SK-N-SH (cell line): ENCODE results near the gene UBE3B. TPM values are rescaled to one million over a fixed set of nuclear protein-coding genes. Genes with fewer than 3 reads are reported as not detected.

ENCODE experiments used
- CTCF ChIA-PET: fragments of 300-600, 350-600 bp; formaldehyde crosslinking; extraction: SDS; loops from one replicate; lab custom pipeline; 2021; lab: Yijun Ruan, JAX
- POLR2A ChIA-PET: fragments of 350-600 bp; sonication (Branson Sonifier 250); formaldehyde crosslinking; extraction: SDS; loops from one replicate; lab custom pipeline; 2020; ENCODE audit warnings: antibody characterized with exemption, inconsistent platforms; lab: Yijun Ruan, JAX
- DNase-seq: peaks from one replicate; pipeline ENCODE4 v3.0.0; 2012
- H2AFZ ChIP-seq: fragments of 200-600 bp; sonication (generic); 2 replicates; pipeline ENCODE4 v1.8.1; 2016; ENCODE audit warnings: antibody characterized with exemption, mild to moderate bottlenecking, low read depth
- H3F3A ChIP-seq: fragments of 200-600 bp; sonication (generic); replicated peaks from 2 replicates; pipeline ENCODE3; 2016; ENCODE audit warnings: antibody characterized with exemption, mild to moderate bottlenecking; ENCODE audit not compliant: insufficient read depth
- H3K27ac ChIP-seq, 2 experiments: fragments of 200-500 bp in 1 of 2; fragments of 200-600 bp in 1 of 2; sonication (Bioruptor generic) in 1 of 2; sonication (generic), shearing (Covaris generic) in 1 of 2; 2 replicates each; pipeline versions ENCODE4 v1.5.1 to v1.6.1; 2014 to 2016; ENCODE audit warnings: low read depth in 2 of 2, inconsistent platforms in 1 of 2, low read length in 1 of 2, mild to moderate bottlenecking in 1 of 2, mixed read lengths in 1 of 2
- H3K27me3 ChIP-seq: fragments of 200-600 bp; sonication (generic), shearing (Covaris generic); 2 replicates; pipeline ENCODE4 v1.6.1; 2016; ENCODE audit warnings: mixed run types; ENCODE audit not compliant: insufficient read depth
- H3K36me3 ChIP-seq, 2 experiments: fragments of 200-500 bp in 1 of 2; fragments of 200-600 bp in 1 of 2; sonication (Bioruptor generic) in 1 of 2; sonication (generic) in 1 of 2; replicated peaks in 1 of 2; 2 replicates each; pipeline versions ENCODE3 to v1.5.1; 2014 to 2016; ENCODE audit warnings: low read length in 1 of 2, mild to moderate bottlenecking in 1 of 2; ENCODE audit not compliant: insufficient read depth in 2 of 2, control insufficient read depth in 1 of 2
- H3K4me1 ChIP-seq, 2 experiments: fragments of 200-500 bp in 1 of 2; fragments of 200-600 bp in 1 of 2; sonication (Bioruptor generic) in 1 of 2; sonication (generic), shearing (Covaris generic) in 1 of 2; 2 replicates each; pipeline versions ENCODE4 v1.5.1 to v1.6.1; 2014 to 2016; ENCODE audit warnings: low read depth in 1 of 2, low read length in 1 of 2, mixed run types in 1 of 2; ENCODE audit not compliant: insufficient read depth in 2 of 2, control insufficient read depth in 1 of 2
- H3K4me2 ChIP-seq: fragments of 200-600 bp; sonication (generic), shearing (Covaris generic); 2 replicates; pipeline ENCODE4 v1.6.1; 2017; ENCODE audit warnings: mixed run types
- H3K4me3 ChIP-seq, 2 experiments: fragments of 200-500 bp in 1 of 2; fragments of 200-600 bp in 1 of 2; sonication (Bioruptor generic) in 1 of 2; sonication (generic), shearing (Covaris generic) in 1 of 2; 2 replicates each; pipeline versions ENCODE4 v1.5.1 to v1.8.1; 2014 to 2016; ENCODE audit warnings: low read depth in 2 of 2, inconsistent platforms in 1 of 2, low read length in 1 of 2, mild to moderate bottlenecking in 1 of 2, mixed read lengths in 1 of 2, moderate library complexity in 1 of 2
- H3K79me2 ChIP-seq: fragments of 200-600 bp; sonication (generic); 2 replicates; pipeline ENCODE4 v1.8.1; 2017; ENCODE audit warnings: mild to moderate bottlenecking; ENCODE audit not compliant: insufficient read depth
- H3K9ac ChIP-seq: fragments of 200-600 bp; sonication (generic); 2 replicates; pipeline ENCODE4 v1.6.1; 2017; ENCODE audit warnings: mixed run types
- H3K9me2 ChIP-seq: fragments of 200-600 bp; sonication (generic); 2 replicates; pipeline ENCODE4 v1.6.1; 2017; ENCODE audit warnings: mixed run types
- H3K9me3 ChIP-seq: fragments of 200-600 bp; sonication (generic); 2 replicates; pipeline ENCODE4 v1.6.1; 2017; ENCODE audit warnings: mixed run types, mild to moderate bottlenecking, moderate library complexity
- H4K20me1 ChIP-seq: fragments of 200-600 bp; sonication (generic); 2 replicates; pipeline ENCODE4 v1.6.1; 2017; ENCODE audit warnings: mild to moderate bottlenecking, mixed run types; ENCODE audit not compliant: insufficient read depth
- EP300 ChIP-seq, 2 experiments: IDR thresholded peaks; 2 replicates each; pipeline versions ENCODE4 v1.4.0 to v1.6.1; 2012; ENCODE audit warnings: borderline replicate concordance in 1 of 2, low read depth in 1 of 2, low read length in 1 of 2
- FOXJ3 ChIP-seq: sonication (generic); formaldehyde crosslinking; IDR thresholded peaks from 2 replicates; pipeline ENCODE4 v1.5.1; 2020; ENCODE audit warnings: mild to moderate bottlenecking, missing genetic modification reagents
- FOXM1 ChIP-seq: IDR thresholded peaks from 2 replicates; pipeline ENCODE4 v1.4.0; 2012; ENCODE audit warnings: low read depth, mild to moderate bottlenecking
- GABPA ChIP-seq: IDR thresholded peaks from 2 replicates; pipeline ENCODE4 v1.4.0; 2012; ENCODE audit warnings: low read depth, mild to moderate bottlenecking
- JUND ChIP-seq: IDR thresholded peaks from 2 replicates; pipeline ENCODE4 v1.4.0; 2012
- MEF2A ChIP-seq: IDR thresholded peaks from 2 replicates; pipeline ENCODE4 v1.4.0; 2012; ENCODE audit warnings: low read depth, borderline replicate concordance
- MXI1 ChIP-seq: IDR thresholded peaks from 2 replicates; pipeline ENCODE4 v1.6.1; 2012; ENCODE audit warnings: mild to moderate bottlenecking, low read depth, low read length, improper control_type of control experiment
- NFIC ChIP-seq: IDR thresholded peaks from 2 replicates; pipeline ENCODE4 v1.4.0; 2012; ENCODE audit warnings: borderline replicate concordance
- RAD21 ChIP-seq: IDR thresholded peaks from 2 replicates; pipeline ENCODE4 v1.6.1; 2012; ENCODE audit warnings: mild to moderate bottlenecking, low read length
- RCOR1 ChIP-seq: fragments of 150-350 bp; IDR thresholded peaks from 2 replicates; pipeline ENCODE4 v1.6.1; 2017; ENCODE audit warnings: antibody characterized with exemption, low read length
- RFX5 ChIP-seq: IDR thresholded peaks from 2 replicates; pipeline ENCODE4 v1.6.1; 2012; ENCODE audit warnings: mild to moderate bottlenecking, improper control_type of control experiment, low read length
- RXRA ChIP-seq: IDR thresholded peaks from 2 replicates; pipeline ENCODE4 v1.4.0; 2012; ENCODE audit warnings: low read depth, mild to moderate bottlenecking, borderline replicate concordance
- SMC3 ChIP-seq: IDR thresholded peaks from 2 replicates; pipeline ENCODE4 v1.6.1; 2012; ENCODE audit warnings: low read depth, low read length, improper control_type of control experiment
- YY1 ChIP-seq: IDR thresholded peaks from 2 replicates; pipeline ENCODE4 v1.4.0; 2012; ENCODE audit warnings: low read depth, mild to moderate bottlenecking
- WGBS: methylation state at CpG from one replicate; pipeline ENCODE4 v1.1.6; 2017; ENCODE audit warnings: low lambda C conversion rate; 5-methylcytosine and 5-hydroxymethylcytosine counted together
- polyA plus RNA-seq, 3 experiments: library from polyadenylated mRNA; depleted of rRNA; stranded (reverse); fragments of >200 nt; gene quantifications; 2 replicates each; pipeline ENCODE4 v1.2.3, GENCODE V29; 2012
- TF ChIP-seq, protein P1 (sequence below): IDR thresholded peaks from 2 replicates; pipeline ENCODE4 v1.6.1; 2012; ENCODE audit warnings: mild to moderate bottlenecking, low read depth, low read length, moderate library complexity
- TF ChIP-seq, protein P2 (sequence below): fragments of 150-350 bp; IDR thresholded peaks from 2 replicates; pipeline ENCODE4 v1.6.1; 2017; ENCODE audit warnings: antibody characterized with exemption, low read length, low read depth, borderline replicate concordance
- TF ChIP-seq, protein P3 (sequence below): fragments of 150-350 bp; IDR thresholded peaks from 2 replicates; pipeline ENCODE4 v1.6.1; 2016; ENCODE audit warnings: mild to moderate bottlenecking, low read depth, low read length
- TF ChIP-seq, protein P4 (sequence below): IDR thresholded peaks from 2 replicates; pipeline ENCODE4 v1.4.0; 2012; ENCODE audit warnings: low read depth, borderline replicate concordance
- TF ChIP-seq, protein P5 (sequence below): fragments of 200-600 bp; sonication (generic); IDR thresholded peaks from 2 replicates; pipeline ENCODE4 v1.6.1; 2017; ENCODE audit warnings: antibody characterized with exemption, mild to moderate bottlenecking, moderate library complexity

UBE3B gene
- polyA plus RNA-seq, 1 of the 3 experiments (the other 2 are of a cell fraction): 28.6 TPM

DNA sequence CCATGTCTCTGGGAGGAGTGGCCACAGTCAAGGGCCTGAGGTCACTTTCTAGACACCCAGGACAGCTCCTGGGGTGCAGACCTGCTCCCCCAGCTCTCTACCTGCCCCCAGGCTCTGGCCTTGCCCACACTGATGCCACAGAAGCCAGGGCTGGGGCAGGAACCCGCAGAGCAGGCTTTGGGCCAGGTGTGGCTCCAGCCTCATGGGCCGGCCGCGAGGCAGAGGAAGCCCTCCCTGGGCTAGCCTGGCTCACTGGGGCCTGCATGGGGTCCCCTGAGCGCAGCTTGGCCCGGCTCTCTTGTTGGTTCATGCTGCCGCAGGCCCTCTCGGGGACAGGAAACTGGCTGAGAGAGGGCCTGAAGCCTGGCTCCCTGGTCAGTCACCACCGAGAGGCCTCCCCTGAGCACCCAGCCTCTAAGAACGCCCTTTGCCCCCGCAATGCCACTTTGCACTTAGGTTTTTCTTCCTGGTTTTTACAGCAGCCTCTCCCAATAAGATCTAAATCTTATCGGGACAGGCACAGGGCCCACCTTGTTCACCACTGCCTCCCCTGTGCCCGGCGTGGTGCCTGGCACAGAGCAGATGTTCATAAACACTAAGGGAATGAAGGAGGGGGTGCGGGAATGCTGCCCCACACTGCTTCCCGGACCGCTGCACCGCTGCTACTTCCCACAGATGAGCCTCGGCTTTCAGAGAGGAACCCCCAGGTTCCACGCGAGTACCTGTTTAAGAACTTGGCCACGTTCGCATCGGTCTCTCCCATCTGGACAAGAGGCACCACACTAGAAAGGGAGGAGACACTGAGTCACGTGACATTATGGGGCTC, 81.2 kb downstream of the UBE3B start:
- H3K9me2 ChIP-seq: no peaks in the 10 kb centered on the region
- CTCF ChIA-PET: interaction anchor here (1.0 kb wide), 1 partner anchor 287 kb away, joined by 3 read pairs; no protein-coding TSS in a partner anchor
- no peaks in the 10 kb centered on the region for H3F3A ChIP-seq
- no peaks in the 10 kb centered on the region for H3K79me2 ChIP-seq
- H3K36me3 ChIP-seq: no peaks in the 10 kb centered on the region
- no peaks in the 10 kb centered on the region for H4K20me1 ChIP-seq
- no peak overlapping the region for H3K4me3 ChIP-seq
- no peaks in the 10 kb centered on the region for H3K27me3 ChIP-seq
- POLR2A ChIA-PET: no interaction called here
- no peak overlapping the region for H3K9ac ChIP-seq
- no peaks in the 10 kb centered on the region for H3K9me3 ChIP-seq
- H3K4me2 ChIP-seq: no peak overlapping the region
- no peak for TF ChIP-seq GABPA
- no peak for TF ChIP-seq RXRA
- no peak for TF ChIP-seq FOXM1
- TF ChIP-seq, protein P1, sequence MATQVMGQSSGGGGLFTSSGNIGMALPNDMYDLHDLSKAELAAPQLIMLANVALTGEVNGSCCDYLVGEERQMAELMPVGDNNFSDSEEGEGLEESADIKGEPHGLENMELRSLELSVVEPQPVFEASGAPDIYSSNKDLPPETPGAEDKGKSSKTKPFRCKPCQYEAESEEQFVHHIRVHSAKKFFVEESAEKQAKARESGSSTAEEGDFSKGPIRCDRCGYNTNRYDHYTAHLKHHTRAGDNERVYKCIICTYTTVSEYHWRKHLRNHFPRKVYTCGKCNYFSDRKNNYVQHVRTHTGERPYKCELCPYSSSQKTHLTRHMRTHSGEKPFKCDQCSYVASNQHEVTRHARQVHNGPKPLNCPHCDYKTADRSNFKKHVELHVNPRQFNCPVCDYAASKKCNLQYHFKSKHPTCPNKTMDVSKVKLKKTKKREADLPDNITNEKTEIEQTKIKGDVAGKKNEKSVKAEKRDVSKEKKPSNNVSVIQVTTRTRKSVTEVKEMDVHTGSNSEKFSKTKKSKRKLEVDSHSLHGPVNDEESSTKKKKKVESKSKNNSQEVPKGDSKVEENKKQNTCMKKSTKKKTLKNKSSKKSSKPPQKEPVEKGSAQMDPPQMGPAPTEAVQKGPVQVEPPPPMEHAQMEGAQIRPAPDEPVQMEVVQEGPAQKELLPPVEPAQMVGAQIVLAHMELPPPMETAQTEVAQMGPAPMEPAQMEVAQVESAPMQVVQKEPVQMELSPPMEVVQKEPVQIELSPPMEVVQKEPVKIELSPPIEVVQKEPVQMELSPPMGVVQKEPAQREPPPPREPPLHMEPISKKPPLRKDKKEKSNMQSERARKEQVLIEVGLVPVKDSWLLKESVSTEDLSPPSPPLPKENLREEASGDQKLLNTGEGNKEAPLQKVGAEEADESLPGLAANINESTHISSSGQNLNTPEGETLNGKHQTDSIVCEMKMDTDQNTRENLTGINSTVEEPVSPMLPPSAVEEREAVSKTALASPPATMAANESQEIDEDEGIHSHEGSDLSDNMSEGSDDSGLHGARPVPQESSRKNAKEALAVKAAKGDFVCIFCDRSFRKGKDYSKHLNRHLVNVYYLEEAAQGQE: no peak
- TF ChIP-seq MXI1: no peak
- no peak for TF ChIP-seq RFX5
- no peak for TF ChIP-seq NFIC
- no peak for TF ChIP-seq EP300 (IDR thresholded peaks at IDR 0.05; ENCODE audit: borderline replicate concordance in 1 of 2, low read depth in 1 of 2, low read length in 1 of 2)
- TF ChIP-seq, protein P2, sequence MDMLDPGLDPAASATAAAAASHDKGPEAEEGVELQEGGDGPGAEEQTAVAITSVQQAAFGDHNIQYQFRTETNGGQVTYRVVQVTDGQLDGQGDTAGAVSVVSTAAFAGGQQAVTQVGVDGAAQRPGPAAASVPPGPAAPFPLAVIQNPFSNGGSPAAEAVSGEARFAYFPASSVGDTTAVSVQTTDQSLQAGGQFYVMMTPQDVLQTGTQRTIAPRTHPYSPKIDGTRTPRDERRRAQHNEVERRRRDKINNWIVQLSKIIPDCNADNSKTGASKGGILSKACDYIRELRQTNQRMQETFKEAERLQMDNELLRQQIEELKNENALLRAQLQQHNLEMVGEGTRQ: no peak
- TF ChIP-seq, protein P3, sequence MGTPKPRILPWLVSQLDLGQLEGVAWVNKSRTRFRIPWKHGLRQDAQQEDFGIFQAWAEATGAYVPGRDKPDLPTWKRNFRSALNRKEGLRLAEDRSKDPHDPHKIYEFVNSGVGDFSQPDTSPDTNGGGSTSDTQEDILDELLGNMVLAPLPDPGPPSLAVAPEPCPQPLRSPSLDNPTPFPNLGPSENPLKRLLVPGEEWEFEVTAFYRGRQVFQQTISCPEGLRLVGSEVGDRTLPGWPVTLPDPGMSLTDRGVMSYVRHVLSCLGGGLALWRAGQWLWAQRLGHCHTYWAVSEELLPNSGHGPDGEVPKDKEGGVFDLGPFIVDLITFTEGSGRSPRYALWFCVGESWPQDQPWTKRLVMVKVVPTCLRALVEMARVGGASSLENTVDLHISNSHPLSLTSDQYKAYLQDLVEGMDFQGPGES: no peak
- no peak for TF ChIP-seq FOXJ3
- no peak for TF ChIP-seq JUND
- TF ChIP-seq, protein P4, sequence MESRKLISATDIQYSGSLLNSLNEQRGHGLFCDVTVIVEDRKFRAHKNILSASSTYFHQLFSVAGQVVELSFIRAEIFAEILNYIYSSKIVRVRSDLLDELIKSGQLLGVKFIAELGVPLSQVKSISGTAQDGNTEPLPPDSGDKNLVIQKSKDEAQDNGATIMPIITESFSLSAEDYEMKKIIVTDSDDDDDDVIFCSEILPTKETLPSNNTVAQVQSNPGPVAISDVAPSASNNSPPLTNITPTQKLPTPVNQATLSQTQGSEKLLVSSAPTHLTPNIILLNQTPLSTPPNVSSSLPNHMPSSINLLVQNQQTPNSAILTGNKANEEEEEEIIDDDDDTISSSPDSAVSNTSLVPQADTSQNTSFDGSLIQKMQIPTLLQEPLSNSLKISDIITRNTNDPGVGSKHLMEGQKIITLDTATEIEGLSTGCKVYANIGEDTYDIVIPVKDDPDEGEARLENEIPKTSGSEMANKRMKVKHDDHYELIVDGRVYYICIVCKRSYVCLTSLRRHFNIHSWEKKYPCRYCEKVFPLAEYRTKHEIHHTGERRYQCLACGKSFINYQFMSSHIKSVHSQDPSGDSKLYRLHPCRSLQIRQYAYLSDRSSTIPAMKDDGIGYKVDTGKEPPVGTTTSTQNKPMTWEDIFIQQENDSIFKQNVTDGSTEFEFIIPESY: no peak
- TF ChIP-seq, protein P5, sequence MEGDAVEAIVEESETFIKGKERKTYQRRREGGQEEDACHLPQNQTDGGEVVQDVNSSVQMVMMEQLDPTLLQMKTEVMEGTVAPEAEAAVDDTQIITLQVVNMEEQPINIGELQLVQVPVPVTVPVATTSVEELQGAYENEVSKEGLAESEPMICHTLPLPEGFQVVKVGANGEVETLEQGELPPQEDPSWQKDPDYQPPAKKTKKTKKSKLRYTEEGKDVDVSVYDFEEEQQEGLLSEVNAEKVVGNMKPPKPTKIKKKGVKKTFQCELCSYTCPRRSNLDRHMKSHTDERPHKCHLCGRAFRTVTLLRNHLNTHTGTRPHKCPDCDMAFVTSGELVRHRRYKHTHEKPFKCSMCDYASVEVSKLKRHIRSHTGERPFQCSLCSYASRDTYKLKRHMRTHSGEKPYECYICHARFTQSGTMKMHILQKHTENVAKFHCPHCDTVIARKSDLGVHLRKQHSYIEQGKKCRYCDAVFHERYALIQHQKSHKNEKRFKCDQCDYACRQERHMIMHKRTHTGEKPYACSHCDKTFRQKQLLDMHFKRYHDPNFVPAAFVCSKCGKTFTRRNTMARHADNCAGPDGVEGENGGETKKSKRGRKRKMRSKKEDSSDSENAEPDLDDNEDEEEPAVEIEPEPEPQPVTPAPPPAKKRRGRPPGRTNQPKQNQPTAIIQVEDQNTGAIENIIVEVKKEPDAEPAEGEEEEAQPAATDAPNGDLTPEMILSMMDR: no peak
- TF ChIP-seq SMC3: no peak
- no peak for TF ChIP-seq MEF2A
- no peak for TF ChIP-seq RCOR1
- no peak for TF ChIP-seq RAD21
- no peak for TF ChIP-seq YY1
- H3K4me1 ChIP-seq: peaks cover 0 to 28% of the 10 kb centered on the region in 2 experiments; a peak in 1 of 4 replicates
- H2AFZ ChIP-seq: no peak overlapping the region
- no peak overlapping the region for H3K27ac ChIP-seq
- no peak for DNase-seq
- WGBS: 90% methylated on average over 20 of the region's 25 CpGs
